MM.1S (cell line): Measurements from ENCODE around the gene METTL24.

Experiments used
- DNase-seq: peaks from one replicate; pipeline ENCODE4 v3.0.0-alpha.2; 2015
- H2AFZ ChIP-seq: fragments of 300-600 bp; sonication (generic); 2 replicates; pipeline ENCODE4 v1.6.0; 2016; ENCODE audit warnings: antibody characterized with exemption, low read length
- H3F3A ChIP-seq: fragments of 300-600 bp; sonication (generic); 2 replicates; pipeline ENCODE4 v1.6.1; 2016; ENCODE audit warnings: mild to moderate bottlenecking, antibody characterized with exemption, low read length, moderate library complexity, mixed read lengths; ENCODE audit not compliant: insufficient read depth
- H3K27ac ChIP-seq: fragments of 300-600 bp; sonication (generic); 2 replicates; pipeline ENCODE4 v1.5.1; 2016; ENCODE audit warnings: mild to moderate bottlenecking, low read length
- H3K27me3 ChIP-seq: fragments of 300-600 bp; sonication (generic); replicated peaks from 2 replicates; pipeline ENCODE4 v1.6.0; 2016; ENCODE audit warnings: low read length; ENCODE audit not compliant: insufficient read depth
- H3K36me3 ChIP-seq: fragments of 300-600 bp; sonication (generic); replicated peaks from 2 replicates; pipeline ENCODE4 v1.6.1; 2016; ENCODE audit warnings: mild to moderate bottlenecking, low read length, mixed read lengths; ENCODE audit not compliant: insufficient read depth
- H3K4me1 ChIP-seq: fragments of 300-600 bp; sonication (generic); 2 replicates; pipeline ENCODE4 v1.6.1; 2016; ENCODE audit warnings: low read length, mixed read lengths
- H3K4me2 ChIP-seq: fragments of 300-600 bp; sonication (generic); 2 replicates; pipeline ENCODE4 v1.6.0; 2016; ENCODE audit warnings: low read depth, low read length
- H3K4me3 ChIP-seq: fragments of 300-600 bp; sonication (generic); 2 replicates; pipeline ENCODE4 v1.5.1; 2016; ENCODE audit warnings: low read length, mixed read lengths
- H3K79me2 ChIP-seq: fragments of 300-600 bp; sonication (generic); 2 replicates; pipeline ENCODE4 v1.6.1; 2016; ENCODE audit warnings: mixed run types, low read length, mixed read lengths
- H3K9ac ChIP-seq: fragments of 300-600 bp; sonication (generic); 2 replicates; pipeline ENCODE4 v1.6.1; 2016; ENCODE audit warnings: low read length, mixed read lengths
- H3K9me2 ChIP-seq: fragments of 300-600 bp; sonication (generic); replicated peaks from 2 replicates; pipeline ENCODE4 v1.6.1; 2016; ENCODE audit warnings: mild to moderate bottlenecking, low read length, mixed read lengths; ENCODE audit not compliant: insufficient read depth
- H3K9me3 ChIP-seq: fragments of 300-600 bp; sonication (generic); replicated peaks from 2 replicates; pipeline ENCODE4 v1.6.1; 2016; ENCODE audit warnings: mild to moderate bottlenecking, low read length, mixed read lengths; ENCODE audit not compliant: insufficient read depth
- H4K20me1 ChIP-seq: fragments of 300-600 bp; sonication (generic); 2 replicates; pipeline ENCODE4 v1.6.1; 2016; ENCODE audit warnings: mild to moderate bottlenecking, low read length, moderate library complexity, mixed read lengths; ENCODE audit not compliant: insufficient read depth
- EZH2 ChIP-seq: fragments of 300-600 bp; sonication (generic); optimal IDR thresholded peaks from 2 replicates; pipeline ENCODE3; 2017; ENCODE audit warnings: low read depth, mild to moderate bottlenecking, antibody characterized with exemption, low read length, mixed read lengths
- EZH2phosphoT487 ChIP-seq: fragments of 300-600 bp; sonication (generic); IDR thresholded peaks from 2 replicates; pipeline ENCODE4 v1.6.1; 2018; ENCODE audit warnings: antibody characterized with exemption, low read length
- TF ChIP-seq, protein P1 (sequence below): fragments of 300-600 bp; sonication (generic); IDR thresholded peaks from 2 replicates; pipeline ENCODE4 v1.5.1; 2016; ENCODE audit warnings: antibody characterized with exemption, low read length, mixed read lengths

The METTL24 gene

DNA sequence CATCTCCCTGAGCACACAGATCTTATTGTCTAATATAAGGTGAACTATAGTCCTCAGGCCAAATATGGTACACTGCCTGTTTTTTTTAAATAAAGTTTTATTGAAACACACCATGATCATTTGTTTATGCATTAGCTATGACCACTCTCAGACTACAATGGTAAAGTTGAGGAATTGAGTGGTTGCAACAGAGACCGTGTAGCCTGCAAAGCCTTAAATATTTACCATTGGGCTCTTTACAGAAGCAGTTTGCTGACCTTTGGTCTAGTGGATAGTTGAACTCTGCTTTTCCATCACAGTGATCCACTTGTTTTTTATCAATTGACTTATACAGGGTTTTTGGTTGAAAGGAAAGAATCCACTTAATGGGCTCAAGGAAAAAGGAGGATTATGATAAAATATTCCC is 27.3 kb upstream of the METTL24 start:
- TF ChIP-seq EZH2, result no peak
- TF ChIP-seq, protein P1, sequence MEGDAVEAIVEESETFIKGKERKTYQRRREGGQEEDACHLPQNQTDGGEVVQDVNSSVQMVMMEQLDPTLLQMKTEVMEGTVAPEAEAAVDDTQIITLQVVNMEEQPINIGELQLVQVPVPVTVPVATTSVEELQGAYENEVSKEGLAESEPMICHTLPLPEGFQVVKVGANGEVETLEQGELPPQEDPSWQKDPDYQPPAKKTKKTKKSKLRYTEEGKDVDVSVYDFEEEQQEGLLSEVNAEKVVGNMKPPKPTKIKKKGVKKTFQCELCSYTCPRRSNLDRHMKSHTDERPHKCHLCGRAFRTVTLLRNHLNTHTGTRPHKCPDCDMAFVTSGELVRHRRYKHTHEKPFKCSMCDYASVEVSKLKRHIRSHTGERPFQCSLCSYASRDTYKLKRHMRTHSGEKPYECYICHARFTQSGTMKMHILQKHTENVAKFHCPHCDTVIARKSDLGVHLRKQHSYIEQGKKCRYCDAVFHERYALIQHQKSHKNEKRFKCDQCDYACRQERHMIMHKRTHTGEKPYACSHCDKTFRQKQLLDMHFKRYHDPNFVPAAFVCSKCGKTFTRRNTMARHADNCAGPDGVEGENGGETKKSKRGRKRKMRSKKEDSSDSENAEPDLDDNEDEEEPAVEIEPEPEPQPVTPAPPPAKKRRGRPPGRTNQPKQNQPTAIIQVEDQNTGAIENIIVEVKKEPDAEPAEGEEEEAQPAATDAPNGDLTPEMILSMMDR, result no peak
- TF ChIP-seq EZH2phosphoT487, result no peak
- H3K36me3 ChIP-seq, result no peaks in the 10 kb centered on the region
- H3K4me2 ChIP-seq, result no peak overlapping the region
- H3K9me3 ChIP-seq, result no peaks in the 10 kb centered on the region
- H3K27ac ChIP-seq, result no peak overlapping the region
- peaks cover 23% of the 10 kb centered on the region for H3K4me1 ChIP-seq
- no peaks in the 10 kb centered on the region for H3K27me3 ChIP-seq
- no peak overlapping the region for H3K4me3 ChIP-seq
- H3F3A ChIP-seq, result no peaks in the 10 kb centered on the region
- H3K9me2 ChIP-seq, result no peaks in the 10 kb centered on the region
- no peak overlapping the region for H2AFZ ChIP-seq
- H3K9ac ChIP-seq, result no peak overlapping the region
- H3K79me2 ChIP-seq, result no peaks in the 10 kb centered on the region
- no peak for DNase-seq
- no peaks in the 10 kb centered on the region for H4K20me1 ChIP-seq

DNA sequence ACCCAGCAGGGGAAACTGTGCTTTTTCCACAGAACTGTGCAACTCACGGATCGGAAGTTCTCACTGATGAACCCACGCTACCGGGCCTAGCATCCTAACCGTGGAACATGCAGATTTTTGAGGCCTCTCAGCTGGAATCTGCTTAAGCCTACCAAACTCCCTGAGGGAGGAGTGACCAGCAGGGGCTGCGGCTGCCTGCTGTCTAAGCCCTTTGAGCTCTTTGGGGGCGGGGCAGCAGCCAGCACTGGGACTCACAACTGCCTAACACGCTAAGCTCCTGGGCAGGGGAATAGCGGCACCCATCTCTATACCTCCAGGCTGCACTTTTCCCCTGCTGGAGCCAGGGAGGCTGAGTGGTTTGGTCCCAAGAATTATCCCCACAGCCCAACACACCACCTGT is 20.4 kb upstream of the METTL24 start:
- H3K9ac ChIP-seq, result no peak overlapping the region
- no peaks in the 10 kb centered on the region for H3K27me3 ChIP-seq
- H3K79me2 ChIP-seq, result no peaks in the 10 kb centered on the region
- H3K4me1 ChIP-seq, result no peaks in the 10 kb centered on the region
- no peak for DNase-seq
- no peaks in the 10 kb centered on the region for H3K9me3 ChIP-seq
- no peak overlapping the region for H3K4me3 ChIP-seq
- no peaks in the 10 kb centered on the region for H3K36me3 ChIP-seq
- H3K27ac ChIP-seq, result no peak overlapping the region
- H3F3A ChIP-seq, result no peaks in the 10 kb centered on the region
- H3K4me2 ChIP-seq, result no peak overlapping the region
- H2AFZ ChIP-seq, result no peak overlapping the region
- no peaks in the 10 kb centered on the region for H3K9me2 ChIP-seq
- TF ChIP-seq, protein P1, result no peak
- TF ChIP-seq EZH2 (no peak), EZH2phosphoT487 (no peak)
- no peaks in the 10 kb centered on the region for H4K20me1 ChIP-seq

DNA sequence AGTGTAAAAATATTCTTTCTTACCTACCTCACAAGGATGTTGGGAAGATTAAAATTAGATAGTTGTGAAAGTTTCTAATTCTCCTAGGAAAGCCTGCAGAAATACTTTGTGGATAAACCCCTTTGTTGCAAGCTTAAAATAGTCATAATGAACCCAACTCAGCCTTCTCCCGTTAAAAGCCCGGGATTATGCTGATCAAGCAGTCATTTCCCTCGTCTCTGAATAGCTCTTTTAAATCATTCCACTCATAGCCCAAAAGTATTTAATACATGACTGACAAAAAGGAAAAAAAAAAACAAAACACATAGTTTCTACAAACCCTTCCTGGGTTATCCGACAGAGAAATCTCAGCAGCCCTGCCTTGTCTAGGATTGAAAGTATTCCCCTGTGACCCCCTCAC is 10.9 kb upstream of the METTL24 start:
- no peak overlapping the region for H3K4me3 ChIP-seq
- no peaks in the 10 kb centered on the region for H3K36me3 ChIP-seq
- no peaks in the 10 kb centered on the region for H3K9me2 ChIP-seq
- no peaks in the 10 kb centered on the region for H3K4me1 ChIP-seq
- no peaks in the 10 kb centered on the region for H4K20me1 ChIP-seq
- no peak overlapping the region for H3K4me2 ChIP-seq
- H3K27ac ChIP-seq, result no peak overlapping the region
- no peaks in the 10 kb centered on the region for H3K9me3 ChIP-seq
- no peaks in the 10 kb centered on the region for H3K27me3 ChIP-seq
- no peak overlapping the region for H3K9ac ChIP-seq
- H3K79me2 ChIP-seq, result no peaks in the 10 kb centered on the region
- no peaks in the 10 kb centered on the region for H3F3A ChIP-seq
- TF ChIP-seq EZH2, result no peak
- TF ChIP-seq EZH2phosphoT487, result no peak
- TF ChIP-seq, protein P1, result no peak
- DNase-seq, result no peak
- H2AFZ ChIP-seq, result no peak overlapping the region

DNA sequence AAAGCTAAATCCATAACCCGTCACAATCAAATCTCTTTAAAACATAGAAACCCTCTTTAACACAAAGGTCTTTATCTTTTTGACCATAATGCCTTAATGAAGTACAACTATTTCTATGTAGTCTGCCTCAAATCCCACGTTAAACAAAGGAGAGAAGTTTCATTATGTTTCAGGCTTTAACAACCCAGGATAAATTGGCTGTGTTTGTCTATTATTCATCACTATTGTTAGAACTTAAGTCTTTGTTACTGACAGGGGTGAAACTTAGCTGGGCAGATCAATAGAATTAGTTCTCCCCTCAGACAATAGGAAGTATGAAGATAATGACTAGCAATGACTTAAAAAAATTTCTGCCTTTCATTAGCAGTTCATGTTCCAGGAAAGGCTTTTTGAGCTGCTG is 10.1 kb upstream of the METTL24 start:
- H3K27ac ChIP-seq, result no peak overlapping the region
- H3K4me2 ChIP-seq, result no peak overlapping the region
- H3K9me2 ChIP-seq, result no peaks in the 10 kb centered on the region
- TF ChIP-seq EZH2 (no peak), EZH2phosphoT487 (no peak)
- TF ChIP-seq, protein P1, result no peak
- DNase-seq, result no peak
- no peaks in the 10 kb centered on the region for H4K20me1 ChIP-seq
- no peaks in the 10 kb centered on the region for H3K9me3 ChIP-seq
- H3K4me1 ChIP-seq, result no peaks in the 10 kb centered on the region
- no peaks in the 10 kb centered on the region for H3K27me3 ChIP-seq
- no peak overlapping the region for H2AFZ ChIP-seq
- no peaks in the 10 kb centered on the region for H3K79me2 ChIP-seq
- no peaks in the 10 kb centered on the region for H3K36me3 ChIP-seq
- H3K4me3 ChIP-seq, result no peak overlapping the region
- no peak overlapping the region for H3K9ac ChIP-seq
- H3F3A ChIP-seq, result no peaks in the 10 kb centered on the region
